ENCODE data around the gene C9. TPM values are rescaled to one million over a fixed set of nuclear protein-coding genes. Genes with fewer than 3 reads are reported as not detected.
A peak's percentile ranks its signal among the peaks of the same experiment; 100 is the strongest.
"Not testable (repeated sequence)": the region's sequence is repeated elsewhere in the genome, so short reads cannot be mapped to it uniquely, and the experiment has no call there.

Gene C9
- not detected for polyA plus RNA-seq (2013, experiment 1 of 2)
- polyA plus RNA-seq (2013, experiment 2 of 2) = not detected

GRCh38 chr5:39364367-39364766 lies at the start of gene C9:
Gene C9, minus strand, starts transcription at chr5:39364495. Its CDS starts 31 bp downstream, at chr5:39364464.
- Histone ChIP-seq H3K9me3 (ENCODE audit: control insufficient read depth, low read length) (no peaks in the 10 kb centered on the region), H3K4me1 (ENCODE audit: control insufficient read depth, insufficient read depth, low read length, poor library complexity, severe bottlenecking) (no peaks in the 10 kb centered on the region), H3K27ac (ENCODE audit: low read depth, low read length, severe bottlenecking) (no peak within 1 kb of the TSS), H3K36me3 (ENCODE audit: control insufficient read depth, insufficient read depth, low read length) (no peaks in the 10 kb centered on the region), H3K4me3 (ENCODE audit: extremely low read depth, insufficient read depth, low read length, poor library complexity, severe bottlenecking) (no peak within 1 kb of the TSS)
- 67 to 80% methylated on average over 3 to 6 of the region's 6 CpGs for WGBS, 2 experiments (ENCODE audit: insufficient coverage in 2 of 2)

- Histone ChIP-seq H3K9me3 (ENCODE audit: control insufficient read depth, low read length) (no peaks in the 10 kb centered on the region), H3K27ac (ENCODE audit: low read depth, low read length, severe bottlenecking) (no peak overlapping the region), H3K4me1 (ENCODE audit: control insufficient read depth, insufficient read depth, low read length, poor library complexity, severe bottlenecking) (peaks cover 5% of the 10 kb centered on the region), H3K4me3 (ENCODE audit: extremely low read depth, insufficient read depth, low read length, poor library complexity, severe bottlenecking) (no peak overlapping the region), H3K36me3 (ENCODE audit: control insufficient read depth, insufficient read depth, low read length) (peaks cover 47% of the 10 kb centered on the region)
These were observed 49.5 kb upstream of the C9 start for GRCh38 chr5:39413771-39414170.

- H3K4me1 ChIP-seq (ENCODE audit: control insufficient read depth, insufficient read depth, low read length, poor library complexity, severe bottlenecking) = peaks cover 5% of the 10 kb centered on the region
- H3K4me3 ChIP-seq (ENCODE audit: extremely low read depth, insufficient read depth, low read length, poor library complexity, severe bottlenecking) = no peak overlapping the region
- H3K36me3 ChIP-seq (ENCODE audit: control insufficient read depth, insufficient read depth, low read length) = peaks cover 50% of the 10 kb centered on the region
- WGBS, 2 experiments (ENCODE audit: insufficient coverage in 2 of 2) = 86 to 88% methylated on average over 4 of the region's 5 CpGs
- H3K27ac ChIP-seq (ENCODE audit: low read depth, low read length, severe bottlenecking) = no peak overlapping the region
- no peaks in the 10 kb centered on the region for H3K9me3 ChIP-seq (ENCODE audit: control insufficient read depth, low read length)
These were observed 48.6 kb upstream of the C9 start for GRCh38 chr5:39412721-39413394.

GRCh38 chr5:39411985-39412384 lies 47.7 kb upstream of the C9 start:
- no peak overlapping the region for H3K4me3 ChIP-seq (ENCODE audit: extremely low read depth, insufficient read depth, low read length, poor library complexity, severe bottlenecking)
- no peak overlapping the region for H3K27ac ChIP-seq (ENCODE audit: low read depth, low read length, severe bottlenecking)
- WGBS, 2 experiments (ENCODE audit: insufficient coverage in 2 of 2) = 86 to 100% methylated on average over 1 of the region's 4 CpGs
- H3K36me3 ChIP-seq (ENCODE audit: control insufficient read depth, insufficient read depth, low read length) = peaks cover 50% of the 10 kb centered on the region
- peaks cover 5% of the 10 kb centered on the region for H3K4me1 ChIP-seq (ENCODE audit: control insufficient read depth, insufficient read depth, low read length, poor library complexity, severe bottlenecking)
- H3K9me3 ChIP-seq (ENCODE audit: control insufficient read depth, low read length) = no peaks in the 10 kb centered on the region

GRCh38 chr5:39411061-39411460 lies 46.8 kb upstream of the C9 start:
- Histone ChIP-seq H3K4me3 (ENCODE audit: extremely low read depth, insufficient read depth, low read length, poor library complexity, severe bottlenecking) (no peak overlapping the region), H3K36me3 (ENCODE audit: control insufficient read depth, insufficient read depth, low read length) (peaks cover 49% of the 10 kb centered on the region), H3K9me3 (ENCODE audit: control insufficient read depth, low read length) (no peaks in the 10 kb centered on the region), H3K27ac (ENCODE audit: low read depth, low read length, severe bottlenecking) (no peak overlapping the region), H3K4me1 (ENCODE audit: control insufficient read depth, insufficient read depth, low read length, poor library complexity, severe bottlenecking) (peaks cover 5% of the 10 kb centered on the region)
- WGBS, 2 experiments (ENCODE audit: insufficient coverage in 2 of 2) = no CpG with 5 or more reads among the region's 1 CpG

- Histone ChIP-seq H3K4me3 (ENCODE audit: extremely low read depth, insufficient read depth, low read length, poor library complexity, severe bottlenecking) (no peak overlapping the region), H3K36me3 (ENCODE audit: control insufficient read depth, insufficient read depth, low read length) (peaks cover 47% of the 10 kb centered on the region)
These were observed 44.7 kb upstream of the C9 start for GRCh38 chr5:39409033-39409432.

GRCh38 chr5:39405083-39405843 lies 41.0 kb upstream of the C9 start:
- H3K9me3 ChIP-seq (ENCODE audit: control insufficient read depth, low read length) = no peaks in the 10 kb centered on the region
- H3K36me3 ChIP-seq (ENCODE audit: control insufficient read depth, insufficient read depth, low read length) = peaks cover 57% of the 10 kb centered on the region
- 48 to 83% methylated on average over 1 to 4 of the region's 5 CpGs for WGBS, 2 experiments (ENCODE audit: insufficient coverage in 2 of 2)
- no peak overlapping the region for H3K27ac ChIP-seq (ENCODE audit: low read depth, low read length, severe bottlenecking)
- H3K4me3 ChIP-seq (ENCODE audit: extremely low read depth, insufficient read depth, low read length, poor library complexity, severe bottlenecking) = no peak overlapping the region
- H3K4me1 ChIP-seq (ENCODE audit: control insufficient read depth, insufficient read depth, low read length, poor library complexity, severe bottlenecking) = peaks cover 23% of the 10 kb centered on the region

More at GRCh38 chr5:39409033-39409432, 44.7 kb upstream of the C9 start:
- no peak overlapping the region for H3K27ac ChIP-seq (ENCODE audit: low read depth, low read length, severe bottlenecking)
- H3K9me3 ChIP-seq (ENCODE audit: control insufficient read depth, low read length) = no peaks in the 10 kb centered on the region
- no CpG with 5 or more reads among the region's 1 CpG for WGBS, 2 experiments (ENCODE audit: insufficient coverage in 2 of 2)
- peaks cover 5% of the 10 kb centered on the region for H3K4me1 ChIP-seq (ENCODE audit: control insufficient read depth, insufficient read depth, low read length, poor library complexity, severe bottlenecking)

- H3K4me3 ChIP-seq (ENCODE audit: extremely low read depth, insufficient read depth, low read length, poor library complexity, severe bottlenecking); H3K9me3 ChIP-seq (ENCODE audit: control insufficient read depth, low read length); H3K27ac ChIP-seq (ENCODE audit: low read depth, low read length, severe bottlenecking): not testable (repeated sequence)
- H3K36me3 ChIP-seq (ENCODE audit: control insufficient read depth, insufficient read depth, low read length) = peaks cover 56% of the 10 kb centered on the region
- 100% methylated on average over 2 of the region's 3 CpGs; no CpG with 5 or more reads in 1 of the 2 experiments for WGBS, 2 experiments (ENCODE audit: insufficient coverage in 2 of 2)
- peaks cover 32% of the 10 kb centered on the region for H3K4me1 ChIP-seq (ENCODE audit: control insufficient read depth, insufficient read depth, low read length, poor library complexity, severe bottlenecking)
These were observed 39.5 kb upstream of the C9 start for GRCh38 chr5:39403761-39404160.

- H3K4me1 ChIP-seq (ENCODE audit: control insufficient read depth, insufficient read depth, low read length, poor library complexity, severe bottlenecking) = peaks cover 32% of the 10 kb centered on the region
- not testable (repeated sequence) for H3K9me3 ChIP-seq (ENCODE audit: control insufficient read depth, low read length); H3K27ac ChIP-seq (ENCODE audit: low read depth, low read length, severe bottlenecking); H3K4me3 ChIP-seq (ENCODE audit: extremely low read depth, insufficient read depth, low read length, poor library complexity, severe bottlenecking)
- peaks cover 48% of the 10 kb centered on the region for H3K36me3 ChIP-seq (ENCODE audit: control insufficient read depth, insufficient read depth, low read length)
These were observed 37.8 kb upstream of the C9 start for GRCh38 chr5:39402140-39402539.

GRCh38 chr5:39400713-39401578 lies 36.7 kb upstream of the C9 start:
- Histone ChIP-seq H3K4me1 (ENCODE audit: control insufficient read depth, insufficient read depth, low read length, poor library complexity, severe bottlenecking) (peaks cover 32% of the 10 kb centered on the region), H3K4me3 (ENCODE audit: extremely low read depth, insufficient read depth, low read length, poor library complexity, severe bottlenecking) (no peak overlapping the region), H3K9me3 (ENCODE audit: control insufficient read depth, low read length) (no peaks in the 10 kb centered on the region), H3K27ac (ENCODE audit: low read depth, low read length, severe bottlenecking) (peak overlapping the region; percentile 65), H3K36me3 (ENCODE audit: control insufficient read depth, insufficient read depth, low read length) (peaks cover 48% of the 10 kb centered on the region)
- WGBS, 2 experiments (ENCODE audit: insufficient coverage in 2 of 2) = 77 to 87% methylated on average over 3 to 4 of the region's 5 CpGs
